Measurements from ENCODE around the gene ZFHX3. TPM values are rescaled to one million over a fixed set of nuclear protein-coding genes. Genes with fewer than 3 reads are reported as not detected.

The ZFHX3 gene
- total and polyA plus RNA-seq, 9 of the 15 experiments (the other 6 are each of a cell fraction or from before 2014, with no cell fraction given): 0.01 to 0.23 (median 0.06) TPM; not detected in 4

DNA sequence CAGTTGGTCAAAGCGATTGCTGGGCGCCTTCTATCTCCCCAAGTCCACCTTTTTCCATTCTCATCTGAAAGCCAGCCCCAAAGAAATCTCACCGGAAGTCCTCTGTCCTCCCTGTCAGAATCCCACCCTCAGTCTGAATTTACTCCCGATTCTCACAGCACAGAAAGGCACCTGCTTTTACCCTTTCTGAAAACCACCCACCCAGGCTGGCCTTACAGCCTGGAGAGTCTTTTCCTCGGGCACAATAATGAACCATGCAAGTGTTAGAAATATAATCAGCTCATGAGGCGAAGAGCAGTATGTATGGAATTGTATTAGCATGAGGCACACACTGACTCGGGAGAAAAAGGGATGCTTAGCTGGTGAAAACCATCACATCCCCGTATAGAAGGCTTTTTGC lies 1.2 kb upstream of the ZFHX3 start:
- H3K27ac ChIP-seq (ENCODE audit: extremely low read depth, low read depth, low read length): no peak overlapping the region
- ChIA-PET POLR2A (no interaction called here), CTCF (ENCODE audit: low intra/inter-chr PET ratio) (no interaction called here)
- 7% methylated on average over 8 of the region's 8 CpGs for WGBS (ENCODE audit: insufficient coverage, low coverage, missing lambda C conversion rate)
- TF ChIP-seq, protein P1, sequence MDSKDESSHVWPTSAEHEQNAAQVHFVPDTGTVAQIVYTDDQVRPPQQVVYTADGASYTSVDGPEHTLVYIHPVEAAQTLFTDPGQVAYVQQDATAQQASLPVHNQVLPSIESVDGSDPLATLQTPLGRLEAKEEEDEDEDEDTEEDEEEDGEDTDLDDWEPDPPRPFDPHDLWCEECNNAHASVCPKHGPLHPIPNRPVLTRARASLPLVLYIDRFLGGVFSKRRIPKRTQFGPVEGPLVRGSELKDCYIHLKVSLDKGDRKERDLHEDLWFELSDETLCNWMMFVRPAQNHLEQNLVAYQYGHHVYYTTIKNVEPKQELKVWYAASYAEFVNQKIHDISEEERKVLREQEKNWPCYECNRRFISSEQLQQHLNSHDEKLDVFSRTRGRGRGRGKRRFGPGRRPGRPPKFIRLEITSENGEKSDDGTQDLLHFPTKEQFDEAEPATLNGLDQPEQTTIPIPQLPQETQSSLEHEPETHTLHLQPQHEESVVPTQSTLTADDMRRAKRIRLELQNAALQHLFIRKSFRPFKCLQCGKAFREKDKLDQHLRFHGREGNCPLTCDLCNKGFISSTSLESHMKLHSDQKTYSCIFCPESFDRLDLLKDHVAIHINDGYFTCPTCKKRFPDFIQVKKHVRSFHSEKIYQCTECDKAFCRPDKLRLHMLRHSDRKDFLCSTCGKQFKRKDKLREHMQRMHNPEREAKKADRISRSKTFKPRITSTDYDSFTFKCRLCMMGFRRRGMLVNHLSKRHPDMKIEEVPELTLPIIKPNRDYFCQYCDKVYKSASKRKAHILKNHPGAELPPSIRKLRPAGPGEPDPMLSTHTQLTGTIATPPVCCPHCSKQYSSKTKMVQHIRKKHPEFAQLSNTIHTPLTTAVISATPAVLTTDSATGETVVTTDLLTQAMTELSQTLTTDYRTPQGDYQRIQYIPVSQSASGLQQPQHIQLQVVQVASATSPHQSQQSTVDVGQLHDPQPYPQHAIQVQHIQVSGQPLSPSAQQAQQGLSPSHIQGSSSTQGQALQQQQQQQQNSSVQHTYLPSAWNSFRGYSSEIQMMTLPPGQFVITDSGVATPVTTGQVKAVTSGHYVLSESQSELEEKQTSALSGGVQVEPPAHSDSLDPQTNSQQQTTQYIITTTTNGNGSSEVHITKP (IDR thresholded peaks at IDR 0.05; ENCODE audit: partially characterized antibody): no peak
- TF ChIP-seq MBD2 (IDR thresholded peaks at IDR 0.05; ENCODE audit: borderline replicate concordance, low read depth) (no peak), ZNF699 (CRISPR knock-in tag; IDR thresholded peaks at IDR 0.05; ENCODE audit: insufficient replicate concordance) (no peak)
- H3K9ac ChIP-seq (ENCODE audit: insufficient read depth in 1 of 2, low read depth in 2 of 2, low read length in 2 of 2): no peak overlapping the region
- H3K9me1 ChIP-seq (ENCODE audit: control insufficient read depth, insufficient read depth, low read length): no peaks in the 10 kb centered on the region
- no peaks in the 10 kb centered on the region for H3K9me3 ChIP-seq (replicated peaks; ENCODE audit: control insufficient read depth, insufficient read depth, low read depth, low read length)
- no peak overlapping the region for H3K4me2 ChIP-seq (ENCODE audit: insufficient read depth, low read length)
- peaks cover 23 to 55% of the 10 kb centered on the region in 2 experiments; a peak in 4 of 5 replicates for H3K27me3 ChIP-seq (ENCODE audit: control insufficient read depth in 2 of 2, insufficient read depth in 2 of 2, low read length in 2 of 2)
- H2AFZ ChIP-seq (ENCODE audit: low read depth, low read length): no peak overlapping the region
- no peak for ATAC-seq
- no peaks in the 10 kb centered on the region for H3K36me3 ChIP-seq (ENCODE audit: control insufficient read depth, insufficient read depth, low read length)
- BruUV-seq (replicated peaks): no TSS peak
- in situ Hi-C loops (cut with MboI): no loop called here
- H3K4me1 ChIP-seq (replicated peaks in 1 of 2; ENCODE audit: control insufficient read depth in 2 of 2, insufficient read depth in 2 of 2, low read length in 2 of 2): peaks cover 0 to 5% of the 10 kb centered on the region in 2 experiments; a peak in 2 of 5 replicates
- intact Hi-C loops (cut with micrococcal nuclease): no loop called here
- H3K79me2 ChIP-seq (ENCODE audit: control insufficient read depth, insufficient read depth, low read length): no peaks in the 10 kb centered on the region
- H3K4me3 ChIP-seq: no peak overlapping the region
- H4K20me1 ChIP-seq (replicated peaks; ENCODE audit: control insufficient read depth, insufficient read depth, low read length): peaks cover 3% of the 10 kb centered on the region; the same call in 1 of the 2 replicates
- FAIRE-seq: no peak
- DNase-seq (ENCODE audit: extremely low read depth in 1 of 4, low spot score in 3 of 4): no peak

Measured in K562 (cell line).